GM23338 (cell line): ENCODE results near the gene APC.

ENCODE experiments used
- POLR2AphosphoS5 ChIP-seq: IDR thresholded peaks from 2 replicates; pipeline ENCODE4 v1.6.1; 2016; ENCODE audit warnings: antibody characterized with exemption, low read depth
- TF ChIP-seq, protein P1 (sequence below), 2 experiments: fragments of 200-600 bp in 1 of 2; sonication (generic) in 1 of 2; conservative IDR thresholded peaks; 2 replicates each; pipeline versions ENCODE4 v1.5.1 to v1.6.1; 2016 to 2017; ENCODE audit warnings: antibody characterized with exemption in 2 of 2, low read depth in 2 of 2, mild to moderate bottlenecking in 2 of 2, moderate library complexity in 1 of 2

GRCh38 chr5:112784726-112785125 lies 47.0 kb downstream of the APC start:
- TF ChIP-seq, protein P1, sequence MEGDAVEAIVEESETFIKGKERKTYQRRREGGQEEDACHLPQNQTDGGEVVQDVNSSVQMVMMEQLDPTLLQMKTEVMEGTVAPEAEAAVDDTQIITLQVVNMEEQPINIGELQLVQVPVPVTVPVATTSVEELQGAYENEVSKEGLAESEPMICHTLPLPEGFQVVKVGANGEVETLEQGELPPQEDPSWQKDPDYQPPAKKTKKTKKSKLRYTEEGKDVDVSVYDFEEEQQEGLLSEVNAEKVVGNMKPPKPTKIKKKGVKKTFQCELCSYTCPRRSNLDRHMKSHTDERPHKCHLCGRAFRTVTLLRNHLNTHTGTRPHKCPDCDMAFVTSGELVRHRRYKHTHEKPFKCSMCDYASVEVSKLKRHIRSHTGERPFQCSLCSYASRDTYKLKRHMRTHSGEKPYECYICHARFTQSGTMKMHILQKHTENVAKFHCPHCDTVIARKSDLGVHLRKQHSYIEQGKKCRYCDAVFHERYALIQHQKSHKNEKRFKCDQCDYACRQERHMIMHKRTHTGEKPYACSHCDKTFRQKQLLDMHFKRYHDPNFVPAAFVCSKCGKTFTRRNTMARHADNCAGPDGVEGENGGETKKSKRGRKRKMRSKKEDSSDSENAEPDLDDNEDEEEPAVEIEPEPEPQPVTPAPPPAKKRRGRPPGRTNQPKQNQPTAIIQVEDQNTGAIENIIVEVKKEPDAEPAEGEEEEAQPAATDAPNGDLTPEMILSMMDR (conservative IDR thresholded peaks at IDR 0.05; ENCODE audit: low read depth in 2 of 2), result no peak
- no peak for TF ChIP-seq POLR2AphosphoS5
